HG03432 (cell line): ENCODE measurements around the gene SLC25A41.

Experiments
- ATAC-seq: cut with Tn5 transposase; IDR thresholded peaks from one replicate; pipeline ENCODE4 v1.9.1; 2021; ENCODE audit warnings: mild to moderate bottlenecking, moderate library complexity; ENCODE audit not compliant: unreplicated experiment

Gene SLC25A41

GRCh38 chr19:6376512-6377190, 56.9 kb downstream of the SLC25A41 start:
- ATAC-seq, result no peak
